ENCODE measurements around the gene RPTOR. TPM values are rescaled to one million over a fixed set of nuclear protein-coding genes. Genes with fewer than 3 reads are reported as not detected.
A peak's percentile ranks its signal among the peaks of the same experiment; 100 is the strongest.

RPTOR gene
- polyA plus RNA-seq, 2 donors: 7.1 to 10.5 TPM

DNA sequence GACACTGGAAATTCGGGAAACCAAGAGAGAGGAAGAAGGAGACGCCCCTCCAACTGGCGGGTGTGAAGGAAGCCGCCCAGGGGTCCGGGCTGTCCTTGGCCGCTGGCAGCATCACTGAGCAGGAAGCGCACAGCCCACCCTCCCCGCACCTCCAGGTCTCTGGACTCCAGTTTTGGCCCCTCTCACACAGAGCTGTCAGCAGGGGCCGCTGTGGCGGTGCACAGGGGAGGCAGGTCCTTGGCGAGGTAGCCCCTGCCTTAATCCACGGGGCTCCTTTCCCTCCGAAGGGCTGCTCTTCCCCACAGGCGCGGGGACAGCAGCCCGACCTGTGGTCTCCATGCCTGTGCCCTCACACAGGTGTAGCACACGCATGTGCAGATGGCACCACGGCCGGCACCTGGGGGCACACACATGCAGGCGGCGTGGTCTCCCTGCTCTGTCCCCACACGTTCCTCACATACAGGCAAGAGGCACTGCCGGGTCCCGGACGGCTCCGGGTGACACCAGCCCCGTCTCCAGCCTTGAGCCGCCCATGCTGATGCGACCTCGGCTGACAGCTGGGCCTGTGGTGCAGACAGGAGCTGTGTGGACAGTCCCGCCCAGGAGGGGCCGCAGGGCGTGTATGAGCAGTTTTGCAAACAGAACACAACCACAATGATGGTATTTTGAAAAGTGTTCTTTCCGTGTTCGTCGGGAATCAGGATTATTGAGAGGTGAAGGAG, 420.4 kb downstream of the RPTOR start:
- Histone ChIP-seq H3K4me3 (ENCODE audit: low read depth in 1 of 2, low read length in 2 of 2) (no peak overlapping the region), H3K9me3 (ENCODE audit: control insufficient read depth in 2 of 2, insufficient read depth in 1 of 2, low read depth in 1 of 2, low read length in 1 of 2) (no peaks in the 10 kb centered on the region), H3K27ac (ENCODE audit: low read depth in 2 of 2, low read length in 1 of 2) (no peak overlapping the region), H3K36me3 (ENCODE audit: control insufficient read depth in 2 of 2, insufficient read depth in 2 of 2, low read length in 1 of 2) (peaks cover 3 to 25% of the 10 kb centered on the region in 2 donors), H3K27me3 (ENCODE audit: control insufficient read depth in 1 of 2, insufficient read depth in 2 of 2, low read length in 2 of 2) (peaks cover 0 to 2% of the 10 kb centered on the region in 2 donors), H3K4me1 (ENCODE audit: control insufficient read depth in 2 of 2, insufficient read depth in 2 of 2, low read length in 1 of 2) (peaks cover 3 to 12% of the 10 kb centered on the region in 2 donors)
- 91% methylated on average over 36 of the region's 36 CpGs for WGBS, 2 donors

DNA sequence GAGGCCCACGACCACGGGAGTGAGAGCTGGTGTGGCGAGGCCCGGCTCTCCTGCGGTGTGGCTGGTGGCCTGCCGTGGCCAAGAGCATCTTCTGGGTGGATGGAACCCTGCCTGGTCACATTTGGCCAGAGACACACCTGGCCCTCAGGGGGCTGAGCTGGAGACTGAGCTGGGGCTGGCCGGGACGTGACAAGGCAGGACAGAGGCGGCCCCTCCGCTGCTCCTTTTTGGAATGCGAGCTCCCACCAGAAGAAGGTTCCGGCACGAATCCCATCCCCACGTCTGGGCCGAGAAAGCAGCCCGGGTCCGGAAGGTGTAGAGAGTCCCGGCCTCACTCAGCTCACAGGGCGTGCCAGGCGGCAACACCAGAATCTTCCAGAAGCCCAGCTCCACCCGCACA, 421.0 kb downstream of the RPTOR start:
- Histone ChIP-seq H3K4me1 (ENCODE audit: control insufficient read depth in 2 of 2, insufficient read depth in 2 of 2, low read length in 1 of 2) (peaks cover 0 to 16% of the 10 kb centered on the region in 2 donors), H3K36me3 (ENCODE audit: control insufficient read depth in 2 of 2, insufficient read depth in 2 of 2, low read length in 1 of 2) (peaks cover 3 to 21% of the 10 kb centered on the region in 2 donors), H3K9me3 (ENCODE audit: control insufficient read depth in 2 of 2, insufficient read depth in 1 of 2, low read depth in 1 of 2, low read length in 1 of 2) (no peaks in the 10 kb centered on the region), H3K27ac (ENCODE audit: low read depth in 2 of 2, low read length in 1 of 2) (no peak overlapping the region), H3K4me3 (ENCODE audit: low read depth in 1 of 2, low read length in 2 of 2) (no peak overlapping the region), H3K27me3 (ENCODE audit: control insufficient read depth in 1 of 2, insufficient read depth in 2 of 2, low read length in 2 of 2) (peaks cover 0 to 4% of the 10 kb centered on the region in 2 donors)
- WGBS, 2 donors: 94% methylated on average over 21 of the region's 21 CpGs

DNA sequence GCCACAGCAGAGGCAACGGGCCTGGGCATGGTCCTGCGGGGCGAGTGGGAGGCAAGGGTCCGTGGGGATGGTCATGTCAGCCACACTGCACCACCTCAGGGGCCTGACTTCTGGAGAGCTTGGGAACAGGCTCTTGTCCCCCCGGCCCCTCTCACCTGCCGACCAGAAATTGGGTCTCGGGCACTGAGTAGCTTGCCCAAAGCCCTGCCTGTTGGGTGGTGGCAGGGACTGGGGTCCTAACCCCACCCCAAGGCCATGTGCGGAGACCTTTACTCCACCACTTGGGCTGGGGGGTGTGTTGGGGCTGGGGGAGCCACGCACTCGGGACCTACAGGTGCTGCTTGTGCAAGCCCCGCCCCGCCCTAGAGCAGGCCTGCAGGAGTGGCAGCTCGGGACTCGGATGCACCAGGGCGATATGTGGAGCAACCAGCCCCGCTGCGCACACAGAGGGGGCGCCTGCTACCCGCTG, 422.8 kb downstream of the RPTOR start:
- Histone ChIP-seq H3K36me3 (ENCODE audit: control insufficient read depth in 2 of 2, insufficient read depth in 2 of 2, low read length in 1 of 2) (peaks cover 3 to 19% of the 10 kb centered on the region in 2 donors), H3K9me3 (ENCODE audit: control insufficient read depth in 2 of 2, insufficient read depth in 1 of 2, low read depth in 1 of 2, low read length in 1 of 2) (no peaks in the 10 kb centered on the region), H3K27me3 (ENCODE audit: control insufficient read depth in 1 of 2, insufficient read depth in 2 of 2, low read length in 2 of 2) (peaks cover 0 to 8% of the 10 kb centered on the region in 2 donors), H3K4me3 (ENCODE audit: low read depth in 1 of 2, low read length in 2 of 2) (no peak overlapping the region), H3K27ac (ENCODE audit: low read depth in 2 of 2, low read length in 1 of 2) (no peak overlapping the region), H3K4me1 (ENCODE audit: control insufficient read depth in 2 of 2, insufficient read depth in 2 of 2, low read length in 1 of 2) (peaks cover 0 to 19% of the 10 kb centered on the region in 2 donors)
- WGBS, 2 donors: 68 to 81% methylated on average over 18 to 19 of the region's 19 CpGs

DNA sequence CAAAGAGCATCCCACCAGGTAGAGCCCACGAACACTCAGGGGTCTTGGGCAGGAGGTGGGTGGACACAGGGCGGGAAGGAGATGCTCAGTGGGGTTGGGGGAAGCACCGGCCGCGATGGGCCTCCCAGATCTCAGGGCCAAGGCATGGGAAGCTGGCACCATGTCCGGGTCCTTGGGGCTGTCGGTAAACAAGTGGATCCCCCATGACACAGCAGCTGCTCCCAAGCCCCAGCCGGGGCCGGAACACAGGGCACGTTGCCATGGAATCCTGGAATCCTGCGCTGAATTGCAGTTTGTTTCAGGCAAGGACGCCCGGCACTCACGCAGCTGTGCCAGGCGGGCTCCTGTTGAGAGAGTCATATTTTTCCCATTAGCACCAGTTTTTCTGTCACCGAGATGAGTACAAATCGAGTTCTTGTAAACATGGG, 424.0 kb downstream of the RPTOR start:
- no peak overlapping the region for H3K4me3 ChIP-seq (ENCODE audit: low read depth in 1 of 2, low read length in 2 of 2)
- H3K4me1 ChIP-seq (ENCODE audit: control insufficient read depth in 2 of 2, insufficient read depth in 2 of 2, low read length in 1 of 2): peaks cover 0 to 19% of the 10 kb centered on the region in 2 donors
- H3K27me3 ChIP-seq (ENCODE audit: control insufficient read depth in 1 of 2, insufficient read depth in 2 of 2, low read length in 2 of 2): peaks cover 0 to 8% of the 10 kb centered on the region in 2 donors
- peaks cover 3 to 16% of the 10 kb centered on the region in 2 donors for H3K36me3 ChIP-seq (ENCODE audit: control insufficient read depth in 2 of 2, insufficient read depth in 2 of 2, low read length in 1 of 2)
- 23 to 27% methylated on average over 17 of the region's 17 CpGs for WGBS, 2 donors
- H3K27ac ChIP-seq (ENCODE audit: low read depth in 2 of 2, low read length in 1 of 2): peak overlapping the region; percentile 53 to 56
- no peaks in the 10 kb centered on the region for H3K9me3 ChIP-seq (ENCODE audit: control insufficient read depth in 2 of 2, insufficient read depth in 1 of 2, low read depth in 1 of 2, low read length in 1 of 2)

DNA sequence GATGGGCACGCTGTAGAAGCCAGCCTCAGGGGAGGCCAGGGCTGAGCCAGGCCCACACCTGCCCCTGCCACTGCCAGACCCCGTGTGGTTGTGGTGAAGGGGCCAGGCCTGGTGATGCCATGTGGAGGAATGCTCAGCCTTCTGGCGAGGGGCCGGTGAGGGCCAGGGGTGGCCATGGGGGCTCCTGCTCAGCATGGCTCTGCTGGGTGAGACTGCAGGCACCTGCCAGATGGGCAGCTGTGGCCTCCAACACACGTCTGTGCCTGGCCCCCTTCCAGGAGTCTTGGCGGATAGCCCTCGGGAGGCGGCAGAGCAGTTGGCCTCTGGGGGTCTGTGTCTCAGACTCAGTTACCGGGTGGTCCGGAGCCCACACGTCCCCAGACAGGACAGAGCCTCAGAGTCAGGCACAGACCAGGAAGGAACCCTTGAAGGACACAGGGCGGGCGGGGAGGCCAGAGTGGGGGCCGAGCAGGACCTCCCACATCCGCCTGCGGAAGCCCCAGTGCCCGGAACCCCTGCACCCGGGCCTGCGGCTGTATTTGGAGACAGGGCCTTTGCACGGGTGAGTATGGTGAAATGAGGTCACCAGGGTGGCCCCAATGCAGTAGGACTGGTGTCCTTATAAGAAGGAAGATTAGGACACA, 424.5 kb downstream of the RPTOR start:
- 29 to 34% methylated on average over 19 to 20 of the region's 20 CpGs for WGBS, 2 donors
- Histone ChIP-seq H3K27ac (ENCODE audit: low read depth in 2 of 2, low read length in 1 of 2) (peak overlapping the region; percentile 21 to 43), H3K4me3 (ENCODE audit: low read depth in 1 of 2, low read length in 2 of 2) (no peak overlapping the region), H3K36me3 (ENCODE audit: control insufficient read depth in 2 of 2, insufficient read depth in 2 of 2, low read length in 1 of 2) (peaks cover 3 to 14% of the 10 kb centered on the region in 2 donors), H3K27me3 (ENCODE audit: control insufficient read depth in 1 of 2, insufficient read depth in 2 of 2, low read length in 2 of 2) (peaks cover 0 to 8% of the 10 kb centered on the region in 2 donors), H3K9me3 (ENCODE audit: control insufficient read depth in 2 of 2, insufficient read depth in 1 of 2, low read depth in 1 of 2, low read length in 1 of 2) (no peaks in the 10 kb centered on the region), H3K4me1 (ENCODE audit: control insufficient read depth in 2 of 2, insufficient read depth in 2 of 2, low read length in 1 of 2) (peaks cover 0 to 19% of the 10 kb centered on the region in 2 donors)

DNA sequence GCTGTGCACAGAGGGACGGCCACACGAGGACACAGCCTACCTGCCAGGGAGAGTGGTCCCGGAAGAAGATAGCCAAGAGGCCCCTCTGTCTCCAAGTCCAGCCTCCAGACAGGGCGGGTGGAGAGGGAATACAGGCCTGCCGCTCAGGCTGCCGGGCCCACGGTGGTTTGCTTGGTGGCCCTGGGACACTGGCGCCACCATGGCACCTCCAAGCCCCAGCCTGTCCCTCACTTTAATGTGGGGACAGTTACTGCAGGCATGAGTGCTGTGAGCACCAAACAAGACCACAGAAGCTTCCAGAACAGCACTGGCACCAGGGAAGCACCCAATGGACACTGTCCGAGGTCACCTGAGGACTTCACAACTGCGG, 425.0 kb downstream of the RPTOR start:
- no peak overlapping the region for H3K4me3 ChIP-seq (ENCODE audit: low read depth in 1 of 2, low read length in 2 of 2)
- WGBS, 2 donors: 69 to 74% methylated on average over 10 of the region's 10 CpGs
- peak overlapping the region; percentile 8 to 50 for H3K27ac ChIP-seq (ENCODE audit: low read depth in 2 of 2, low read length in 1 of 2)
- no peaks in the 10 kb centered on the region for H3K9me3 ChIP-seq (ENCODE audit: control insufficient read depth in 2 of 2, insufficient read depth in 1 of 2, low read depth in 1 of 2, low read length in 1 of 2)
- H3K4me1 ChIP-seq (ENCODE audit: control insufficient read depth in 2 of 2, insufficient read depth in 2 of 2, low read length in 1 of 2): peaks cover 0 to 19% of the 10 kb centered on the region in 2 donors
- H3K36me3 ChIP-seq (ENCODE audit: control insufficient read depth in 2 of 2, insufficient read depth in 2 of 2, low read length in 1 of 2): peaks cover 3 to 9% of the 10 kb centered on the region in 2 donors
- peaks cover 0 to 8% of the 10 kb centered on the region in 2 donors for H3K27me3 ChIP-seq (ENCODE audit: control insufficient read depth in 1 of 2, insufficient read depth in 2 of 2, low read length in 2 of 2)

DNA sequence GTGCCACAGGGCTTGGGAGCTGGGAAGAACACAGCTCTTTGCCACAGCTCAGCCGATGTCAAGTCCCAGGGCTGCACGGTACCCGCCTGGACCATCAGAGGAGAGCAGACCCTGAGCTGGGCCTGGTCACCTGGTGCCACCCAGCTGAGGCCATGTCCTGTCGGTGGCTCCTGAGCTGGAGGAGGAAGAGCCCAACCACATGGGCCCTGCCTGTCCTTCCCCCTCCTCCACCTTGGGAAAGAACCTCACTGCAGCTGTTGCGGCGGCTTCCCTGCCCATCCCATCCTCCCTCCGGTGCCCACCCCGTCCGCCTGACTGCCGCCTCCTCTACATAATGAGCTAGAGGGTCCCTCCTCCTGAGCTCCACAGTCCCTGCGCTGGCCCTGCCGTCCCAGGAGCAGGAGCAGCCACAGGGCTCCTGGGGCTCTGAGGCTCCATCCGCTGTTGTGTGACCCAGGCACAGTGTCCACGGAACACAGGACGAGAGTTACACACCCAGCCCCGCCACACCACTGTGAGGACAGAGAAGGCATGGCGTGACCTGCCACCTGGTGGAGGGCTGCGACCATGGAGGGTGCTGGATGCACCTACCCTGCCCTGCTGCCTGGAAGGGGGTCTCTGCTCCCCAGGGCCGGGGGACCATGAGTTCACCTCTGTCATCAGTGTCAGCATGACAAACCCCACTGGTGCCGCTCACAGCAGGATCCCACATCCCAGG, 425.6 kb downstream of the RPTOR start:
- no peaks in the 10 kb centered on the region for H3K9me3 ChIP-seq (ENCODE audit: control insufficient read depth in 2 of 2, insufficient read depth in 1 of 2, low read depth in 1 of 2, low read length in 1 of 2)
- no peak overlapping the region for H3K4me3 ChIP-seq (ENCODE audit: low read depth in 1 of 2, low read length in 2 of 2)
- H3K27me3 ChIP-seq (ENCODE audit: control insufficient read depth in 1 of 2, insufficient read depth in 2 of 2, low read length in 2 of 2): peaks cover 0 to 8% of the 10 kb centered on the region in 2 donors
- peak overlapping the region; percentile 8 to 50 for H3K27ac ChIP-seq (ENCODE audit: low read depth in 2 of 2, low read length in 1 of 2)
- H3K4me1 ChIP-seq (ENCODE audit: control insufficient read depth in 2 of 2, insufficient read depth in 2 of 2, low read length in 1 of 2): peaks cover 0 to 19% of the 10 kb centered on the region in 2 donors
- peaks cover 0 to 3% of the 10 kb centered on the region in 2 donors for H3K36me3 ChIP-seq (ENCODE audit: control insufficient read depth in 2 of 2, insufficient read depth in 2 of 2, low read length in 1 of 2)
- 35 to 36% methylated on average over 19 to 20 of the region's 20 CpGs for WGBS, 2 donors

DNA sequence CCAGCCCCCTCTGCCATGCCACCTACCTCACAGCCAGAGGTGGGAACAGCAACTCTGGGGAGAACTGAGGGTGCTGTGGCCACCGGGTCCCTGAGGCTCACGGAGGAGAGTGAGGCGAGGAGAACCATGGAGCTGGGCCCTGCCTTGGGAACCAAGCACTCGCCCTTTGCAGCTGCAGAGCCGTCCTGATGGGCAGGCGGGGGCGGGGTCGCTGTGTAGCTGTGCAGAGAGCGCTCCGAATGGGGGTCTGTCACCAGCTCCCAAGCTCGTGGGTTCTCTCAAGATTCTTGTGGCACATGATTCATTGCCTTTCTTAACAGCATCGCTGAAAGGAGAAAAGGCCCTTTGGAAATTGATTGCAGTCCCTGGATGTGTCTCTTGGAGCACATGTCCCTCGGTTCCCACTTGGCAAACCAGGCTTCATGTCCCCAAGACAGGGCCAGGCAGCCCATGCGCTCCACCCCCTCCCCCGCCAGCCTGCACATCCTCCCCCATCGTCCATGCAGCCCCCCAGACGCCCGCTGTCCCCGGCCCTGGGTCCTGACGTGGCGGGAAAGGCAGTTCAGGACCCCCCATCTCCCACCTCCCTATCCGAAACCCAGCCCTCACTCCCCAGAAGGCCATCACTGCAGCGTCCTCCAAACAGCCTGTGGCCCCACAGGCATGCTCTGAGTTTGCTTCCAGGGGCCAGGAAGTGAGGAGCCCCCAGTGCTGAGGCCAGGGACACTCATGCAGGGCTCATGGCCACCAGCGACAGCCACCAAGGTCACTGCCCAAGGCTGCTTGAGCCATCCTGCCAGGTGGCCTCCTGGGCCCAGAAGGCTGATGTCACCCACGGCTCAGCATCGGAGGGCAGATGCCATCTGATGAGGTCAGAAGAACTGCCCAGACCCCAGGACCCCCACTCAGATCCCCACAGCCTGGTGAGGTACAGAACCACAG, 426.4 kb downstream of the RPTOR start:
- no peak overlapping the region for H3K27ac ChIP-seq (ENCODE audit: low read depth in 2 of 2, low read length in 1 of 2)
- 55 to 56% methylated on average over 25 to 26 of the region's 26 CpGs for WGBS, 2 donors
- no peaks in the 10 kb centered on the region for H3K9me3 ChIP-seq (ENCODE audit: control insufficient read depth in 2 of 2, insufficient read depth in 1 of 2, low read depth in 1 of 2, low read length in 1 of 2)
- peaks cover 0 to 19% of the 10 kb centered on the region in 2 donors for H3K4me1 ChIP-seq (ENCODE audit: control insufficient read depth in 2 of 2, insufficient read depth in 2 of 2, low read length in 1 of 2)
- H3K27me3 ChIP-seq (ENCODE audit: control insufficient read depth in 1 of 2, insufficient read depth in 2 of 2, low read length in 2 of 2): peaks cover 0 to 8% of the 10 kb centered on the region in 2 donors
- peaks cover 0 to 2% of the 10 kb centered on the region in 2 donors for H3K36me3 ChIP-seq (ENCODE audit: control insufficient read depth in 2 of 2, insufficient read depth in 2 of 2, low read length in 1 of 2)
- no peak overlapping the region for H3K4me3 ChIP-seq (ENCODE audit: low read depth in 1 of 2, low read length in 2 of 2)
